Measurements from ENCODE around the gene NPAS1. TPM values are rescaled to one million over a fixed set of nuclear protein-coding genes. Genes with fewer than 3 reads are reported as not detected.

Gene NPAS1
- total RNA-seq, 2 experiments from 2014 or later, result 1.1 to 2.1 TPM

- Mint-ChIP-seq H3K27me3 (no peaks in the 10 kb centered on the region), H3K27ac (no peak overlapping the region), H3K36me3 (ENCODE audit: low read depth) (no peaks in the 10 kb centered on the region), H3K4me1 (ENCODE audit: low read depth) (no peaks in the 10 kb centered on the region), H3K4me3 (no peak overlapping the region), H3K9me3 (no peaks in the 10 kb centered on the region)
- H3K4me3 ChIP-seq (ENCODE audit: low read length), result no peak overlapping the region
- H3K36me3 ChIP-seq (ENCODE audit: insufficient read depth, low read length), result no peaks in the 10 kb centered on the region
- ChIA-PET CTCF (interaction anchor here (0.6 kb wide), 1 partner anchor 53 kb away, joined by 3 read pairs; no protein-coding TSS in a partner anchor), POLR2A (no interaction called here)
- no peak overlapping the region for H3K27ac ChIP-seq (ENCODE audit: low read depth in 1 of 2, low read length in 2 of 2)
- intact Hi-C loops (cut with DNase I, micrococcal nuclease), result no loop called here
- H3K27me3 ChIP-seq (ENCODE audit: control insufficient read depth in 1 of 2, insufficient read depth in 2 of 2, low read length in 2 of 2), result no peaks in the 10 kb centered on the region
- H3K9me3 ChIP-seq (ENCODE audit: control insufficient read depth in 1 of 2, insufficient read depth in 1 of 2, low read length in 2 of 2), result no peaks in the 10 kb centered on the region
- no peaks in the 10 kb centered on the region for H3K4me1 ChIP-seq (ENCODE audit: insufficient read depth, low read length)
- no peak for ATAC-seq (ENCODE audit: poor library complexity)
- no peak for TF ChIP-seq CTCF (IDR thresholded peaks at IDR 0.05)
- no peak for DNase-seq
Measured at GRCh38 chr19:47056411-47056810, 36.8 kb downstream of the NPAS1 start.

GRCh38 chr19:47057328-47057727, 37.7 kb downstream of the NPAS1 start:
- POLR2A ChIA-PET, result interaction anchor here (0.9 kb wide), 1 partner anchor 56 kb away, joined by 3 read pairs; the partner anchor contains the start of gene ZC3H4
- Histone ChIP-seq H3K4me1 (ENCODE audit: insufficient read depth, low read length) (no peaks in the 10 kb centered on the region), H3K27ac (ENCODE audit: low read depth in 1 of 2, low read length in 2 of 2) (no peak overlapping the region), H3K27me3 (ENCODE audit: control insufficient read depth in 1 of 2, insufficient read depth in 2 of 2, low read length in 2 of 2) (no peaks in the 10 kb centered on the region), H3K4me3 (ENCODE audit: low read length) (no peak overlapping the region), H3K36me3 (ENCODE audit: insufficient read depth, low read length) (no peaks in the 10 kb centered on the region), H3K9me3 (ENCODE audit: control insufficient read depth in 1 of 2, insufficient read depth in 1 of 2, low read length in 2 of 2) (no peaks in the 10 kb centered on the region)
- Mint-ChIP-seq H3K27ac (no peak overlapping the region), H3K4me3 (no peak overlapping the region), H3K9me3 (no peaks in the 10 kb centered on the region), H3K27me3 (no peaks in the 10 kb centered on the region), H3K4me1 (ENCODE audit: low read depth) (no peaks in the 10 kb centered on the region), H3K36me3 (ENCODE audit: low read depth) (no peaks in the 10 kb centered on the region)
- ATAC-seq (ENCODE audit: poor library complexity), result no peak
- no peak for TF ChIP-seq CTCF (IDR thresholded peaks at IDR 0.05)
- DNase-seq, result no peak
- CTCF ChIA-PET, result interaction anchor here (0.6 kb wide), 1 partner anchor 54 kb away, joined by 3 read pairs; no protein-coding TSS in a partner anchor
- intact Hi-C loops (cut with DNase I, micrococcal nuclease), result no loop called here

- POLR2A ChIA-PET, result no interaction called here
- Mint-ChIP-seq H3K9me3 (no peaks in the 10 kb centered on the region), H3K36me3 (ENCODE audit: low read depth) (no peaks in the 10 kb centered on the region), H3K4me3 (no peak overlapping the region), H3K27me3 (no peaks in the 10 kb centered on the region), H3K27ac (no peak overlapping the region), H3K4me1 (ENCODE audit: low read depth) (no peaks in the 10 kb centered on the region)
- no peak for TF ChIP-seq CTCF (IDR thresholded peaks at IDR 0.05)
- H3K27me3 ChIP-seq (ENCODE audit: control insufficient read depth in 1 of 2, insufficient read depth in 2 of 2, low read length in 2 of 2), result no peaks in the 10 kb centered on the region
- DNase-seq (peak in 1 of 14 experiments; percentile 7), ATAC-seq (ENCODE audit: poor library complexity) (no peak)
- H3K4me1 ChIP-seq (ENCODE audit: insufficient read depth, low read length), result no peaks in the 10 kb centered on the region
- no peaks in the 10 kb centered on the region for H3K36me3 ChIP-seq (ENCODE audit: insufficient read depth, low read length)
- no peaks in the 10 kb centered on the region for H3K9me3 ChIP-seq (ENCODE audit: control insufficient read depth in 1 of 2, insufficient read depth in 1 of 2, low read length in 2 of 2)
- intact Hi-C loops (cut with DNase I, micrococcal nuclease), result no loop called here
- H3K4me3 ChIP-seq (ENCODE audit: low read length), result no peak overlapping the region
- H3K27ac ChIP-seq (ENCODE audit: low read depth in 1 of 2, low read length in 2 of 2), result no peak overlapping the region
- CTCF ChIA-PET, result interaction anchor here (0.9 kb wide), 1 partner anchor 46 kb away, joined by 3 read pairs; no protein-coding TSS in a partner anchor
Measured at GRCh38 chr19:47058621-47059022, 39.0 kb downstream of the NPAS1 start.

Data from CD4-positive, alpha-beta T cell (primary cell).